Stimulated activated effector memory CD8-positive, alpha-beta T cell treated with anti-CD3 and anti-CD28 coated beads, Interleukin-12 subunit alpha, Interleukin-12 subunit beta, amount 100 ng/mL, for 72 hours (primary cell): ENCODE measurements around the gene N4BP2L2.
A peak's percentile ranks its signal among the peaks of the same experiment; 100 is the strongest.

Experiments
- ATAC-seq: fragments of 150-1000 bp; cut with Tn5 transposase; 2 replicates; pipeline ENCODE4 v1.10.0; 2021
- DNase-seq, 2 donors: peaks; one replicate each; pipeline ENCODE4 v3.0.0; 2021 to 2022; ENCODE audit warnings: low spot score in 2 of 2
- H3K27ac Mint-ChIP-seq: one replicate; pipeline ENCODE4 v1.8.0; 2022; ENCODE audit warnings: mild to moderate bottlenecking, mixed read lengths
- H3K36me3 Mint-ChIP-seq: one replicate; pipeline ENCODE4 v1.8.0; 2022; ENCODE audit warnings: mild to moderate bottlenecking, mixed read lengths
- H3K4me1 Mint-ChIP-seq: one replicate; pipeline ENCODE4 v1.8.0; 2022; ENCODE audit warnings: mixed read lengths
- H3K4me3 Mint-ChIP-seq: one replicate; pipeline ENCODE4 v1.8.0; 2022; ENCODE audit warnings: mild to moderate bottlenecking, mixed read lengths
- H3K9me3 Mint-ChIP-seq: one replicate; pipeline ENCODE4 v1.8.0; 2022; ENCODE audit warnings: mixed read lengths

N4BP2L2 gene

GRCh38 chr13:32499538-32500210 lies 38.9 kb downstream of the N4BP2L2 start:
- no peak for ATAC-seq
- Mint-ChIP-seq H3K36me3 (peaks cover 7% of the 10 kb centered on the region), H3K9me3 (no peaks in the 10 kb centered on the region), H3K4me1 (peaks cover 14% of the 10 kb centered on the region), H3K4me3 (no peak overlapping the region), H3K27ac (no peak overlapping the region)
- DNase-seq = no peak

GRCh38 chr13:32497589-32497988 lies 41.0 kb downstream of the N4BP2L2 start:
- Mint-ChIP-seq H3K9me3 (no peaks in the 10 kb centered on the region), H3K27ac (no peak overlapping the region), H3K4me1 (peaks cover 14% of the 10 kb centered on the region), H3K36me3 (peaks cover 7% of the 10 kb centered on the region), H3K4me3 (no peak overlapping the region)
- ATAC-seq (no peak), DNase-seq (no peak)

GRCh38 chr13:32496599-32497160 lies 41.9 kb downstream of the N4BP2L2 start:
- Mint-ChIP-seq H3K4me1 (peaks cover 14% of the 10 kb centered on the region), H3K9me3 (no peaks in the 10 kb centered on the region), H3K4me3 (no peak overlapping the region), H3K27ac (no peak overlapping the region), H3K36me3 (no peaks in the 10 kb centered on the region)
- DNase-seq (no peak), ATAC-seq (no peak)

- H3K27ac Mint-ChIP-seq = no peak overlapping the region
- peaks cover 14% of the 10 kb centered on the region for H3K4me1 Mint-ChIP-seq
Observed at GRCh38 chr13:32495841-32496240, 42.8 kb downstream of the N4BP2L2 start.

GRCh38 chr13:32495429-32495828 lies 43.2 kb downstream of the N4BP2L2 start:
- ATAC-seq (peak; percentile 13), DNase-seq (no peak)
- no peak overlapping the region for H3K27ac Mint-ChIP-seq
- H3K4me3 Mint-ChIP-seq = no peak overlapping the region
- H3K36me3 Mint-ChIP-seq = no peaks in the 10 kb centered on the region
- H3K4me1 Mint-ChIP-seq = peaks cover 14% of the 10 kb centered on the region
- no peaks in the 10 kb centered on the region for H3K9me3 Mint-ChIP-seq

More at GRCh38 chr13:32495841-32496240, 42.8 kb downstream of the N4BP2L2 start:
- DNase-seq (no peak), ATAC-seq (no peak)
- Mint-ChIP-seq H3K9me3 (no peaks in the 10 kb centered on the region), H3K4me3 (no peak overlapping the region), H3K36me3 (no peaks in the 10 kb centered on the region)

- Mint-ChIP-seq H3K4me3 (no peak overlapping the region), H3K36me3 (no peaks in the 10 kb centered on the region), H3K4me1 (no peaks in the 10 kb centered on the region), H3K27ac (no peak overlapping the region), H3K9me3 (no peaks in the 10 kb centered on the region)
- DNase-seq = no peak
- ATAC-seq = no peak
Observed at GRCh38 chr13:32491028-32491427, 47.6 kb downstream of the N4BP2L2 start.

- DNase-seq (no peak), ATAC-seq (no peak)
- H3K27ac Mint-ChIP-seq = no peak overlapping the region
- no peaks in the 10 kb centered on the region for H3K9me3 Mint-ChIP-seq
- peaks cover 7% of the 10 kb centered on the region for H3K4me1 Mint-ChIP-seq
- H3K36me3 Mint-ChIP-seq = peaks cover 5% of the 10 kb centered on the region
- H3K4me3 Mint-ChIP-seq = no peak overlapping the region
Observed at GRCh38 chr13:32476892-32477291, 61.7 kb downstream of the N4BP2L2 start.

GRCh38 chr13:32476021-32476731 lies 62.4 kb downstream of the N4BP2L2 start:
- ATAC-seq (no peak), DNase-seq (no peak)
- Mint-ChIP-seq H3K27ac (no peak overlapping the region), H3K9me3 (no peaks in the 10 kb centered on the region), H3K4me3 (no peak overlapping the region), H3K36me3 (peaks cover 5% of the 10 kb centered on the region), H3K4me1 (peaks cover 15% of the 10 kb centered on the region)

- no peak overlapping the region for H3K27ac Mint-ChIP-seq
- no peak for ATAC-seq
- no peaks in the 10 kb centered on the region for H3K9me3 Mint-ChIP-seq
- peaks cover 5% of the 10 kb centered on the region for H3K36me3 Mint-ChIP-seq
- DNase-seq = no peak
- no peak overlapping the region for H3K4me3 Mint-ChIP-seq
- H3K4me1 Mint-ChIP-seq = peaks cover 21% of the 10 kb centered on the region
Observed at GRCh38 chr13:32474999-32475792, 63.4 kb downstream of the N4BP2L2 start.

GRCh38 chr13:32473650-32474049 lies 64.9 kb downstream of the N4BP2L2 start:
- no peak for DNase-seq
- Mint-ChIP-seq H3K36me3 (peaks cover 5% of the 10 kb centered on the region), H3K4me1 (peaks cover 21% of the 10 kb centered on the region), H3K27ac (no peak overlapping the region), H3K9me3 (no peaks in the 10 kb centered on the region), H3K4me3 (no peak overlapping the region)
- no peak for ATAC-seq

- Mint-ChIP-seq H3K4me1 (peaks cover 21% of the 10 kb centered on the region), H3K9me3 (no peaks in the 10 kb centered on the region), H3K4me3 (peak overlapping the region; percentile 9), H3K27ac (peak overlapping the region; percentile 55), H3K36me3 (no peaks in the 10 kb centered on the region)
- no peak for DNase-seq
- peak; percentile 73 for ATAC-seq
Observed at GRCh38 chr13:32472194-32472621, 66.4 kb downstream of the N4BP2L2 start.

- peak; percentile 70 for ATAC-seq
- H3K27ac Mint-ChIP-seq = peak overlapping the region; percentile 55
- H3K9me3 Mint-ChIP-seq = no peaks in the 10 kb centered on the region
- H3K4me3 Mint-ChIP-seq = peak overlapping the region; percentile 9
- no peaks in the 10 kb centered on the region for H3K36me3 Mint-ChIP-seq
- no peak for DNase-seq
- peaks cover 21% of the 10 kb centered on the region for H3K4me1 Mint-ChIP-seq
Observed at GRCh38 chr13:32471187-32471922, 67.2 kb downstream of the N4BP2L2 start.

GRCh38 chr13:32468502-32469142 lies 70.0 kb downstream of the N4BP2L2 start:
- peaks cover 21% of the 10 kb centered on the region for H3K4me1 Mint-ChIP-seq
- H3K4me3 Mint-ChIP-seq = no peak overlapping the region
- DNase-seq (no peak), ATAC-seq (no peak)
- peak overlapping the region; percentile 4 for H3K27ac Mint-ChIP-seq
- H3K36me3 Mint-ChIP-seq = no peaks in the 10 kb centered on the region
- no peaks in the 10 kb centered on the region for H3K9me3 Mint-ChIP-seq

GRCh38 chr13:32456591-32456990 lies 82.0 kb downstream of the N4BP2L2 start:
- Mint-ChIP-seq H3K36me3 (no peaks in the 10 kb centered on the region), H3K27ac (no peak overlapping the region), H3K4me3 (no peak overlapping the region), H3K9me3 (peaks cover 19% of the 10 kb centered on the region), H3K4me1 (peaks cover 11% of the 10 kb centered on the region)
- DNase-seq (no peak), ATAC-seq (no peak)
